PFSK-1 (cell line): ENCODE measurements around the gene CTSZ.

Experiments
- FOXP2 ChIP-seq: optimal IDR thresholded peaks from 2 replicates; pipeline ENCODE3; 2011; ENCODE audit warnings: borderline replicate concordance, control low read depth, inconsistent platforms; ENCODE audit not compliant: insufficient read depth; ENCODE audit errors: extremely low read length, extremely low read depth
- POLR2AphosphoS5 ChIP-seq: IDR thresholded peaks from 2 replicates; pipeline ENCODE4 v1.6.1; 2012; ENCODE audit warnings: low read depth, mild to moderate bottlenecking, control low read depth, low read length, moderate library complexity
- REST ChIP-seq, 2 experiments: IDR thresholded peaks; 2 replicates each; pipeline versions ENCODE4 v1.6.1 to v1.8.0; 2011 to 2012; ENCODE audit warnings: low read depth in 2 of 2, low read length in 2 of 2, control low read depth in 1 of 2, inconsistent platforms in 1 of 2, mild to moderate bottlenecking in 1 of 2, moderate library complexity in 1 of 2; ENCODE audit not compliant: insufficient read depth in 1 of 2
- SIN3A ChIP-seq: IDR thresholded peaks from 2 replicates; pipeline ENCODE4 v1.6.1; 2012; ENCODE audit warnings: mild to moderate bottlenecking, low read length, moderate library complexity, borderline replicate concordance; ENCODE audit not compliant: insufficient read depth
- TAF1 ChIP-seq: IDR thresholded peaks from 2 replicates; pipeline ENCODE4 v1.6.1; 2012; ENCODE audit warnings: low read length, control low read depth, borderline replicate concordance; ENCODE audit not compliant: insufficient read depth

CTSZ gene

GRCh38 chr20:58973866-58974265 lies 33.2 kb downstream of the CTSZ start:
- TF ChIP-seq SIN3A (no peak), REST (IDR thresholded peaks at IDR 0.05; ENCODE audit: insufficient read depth in 1 of 2, low read depth in 2 of 2, low read length in 2 of 2) (no peak), POLR2AphosphoS5 (no peak)

- no peak for TF ChIP-seq TAF1
- no peak for TF ChIP-seq REST (IDR thresholded peaks at IDR 0.05; ENCODE audit: insufficient read depth in 1 of 2, low read depth in 2 of 2, low read length in 2 of 2)
- TF ChIP-seq SIN3A, result no peak
- TF ChIP-seq FOXP2, result no peak
- TF ChIP-seq POLR2AphosphoS5, result no peak
Observed at GRCh38 chr20:58973179-58973578, 33.9 kb downstream of the CTSZ start.

DNA sequence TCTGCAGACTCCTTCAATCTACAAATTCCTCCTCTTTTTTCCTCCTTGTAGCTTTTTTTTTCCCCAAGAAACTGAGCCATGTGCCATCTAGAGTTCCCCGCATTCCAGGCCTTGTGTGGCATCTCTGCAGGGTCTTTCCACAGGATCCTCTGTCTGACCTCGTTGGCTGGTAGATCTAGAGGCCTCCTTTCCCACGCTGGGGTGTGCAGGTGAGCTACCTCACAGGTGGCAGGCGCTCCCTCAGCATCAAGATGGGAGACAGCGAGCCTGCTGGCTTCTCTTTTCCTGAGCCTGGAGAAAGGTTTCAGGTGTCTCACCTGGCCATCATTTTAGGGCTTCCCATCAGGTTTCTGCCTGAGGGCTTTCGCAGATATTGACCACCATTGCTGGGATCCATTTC lies 35.6 kb downstream of the CTSZ start:
- TF ChIP-seq REST (IDR thresholded peaks at IDR 0.05; ENCODE audit: insufficient read depth in 1 of 2, low read depth in 2 of 2, low read length in 2 of 2) (no peak), FOXP2 (no peak)

GRCh38 chr20:58970146-58970545 lies 36.9 kb downstream of the CTSZ start:
- TF ChIP-seq SIN3A (no peak), POLR2AphosphoS5 (no peak), FOXP2 (no peak), REST (IDR thresholded peaks at IDR 0.05; ENCODE audit: insufficient read depth in 1 of 2, low read depth in 2 of 2, low read length in 2 of 2) (no peak), TAF1 (no peak)

GRCh38 chr20:58969439-58969838 lies 37.6 kb downstream of the CTSZ start:
- TF ChIP-seq TAF1 (no peak), REST (IDR thresholded peaks at IDR 0.05; ENCODE audit: insufficient read depth in 1 of 2, low read depth in 2 of 2, low read length in 2 of 2) (no peak), SIN3A (no peak), POLR2AphosphoS5 (no peak), FOXP2 (no peak)
